GM12874 (cell line): Measurements from ENCODE around the gene TSPYL4.

ENCODE experiments used
- CTCF ChIP-seq: IDR thresholded peaks from 2 replicates; pipeline ENCODE4 v1.5.1; 2011; ENCODE audit warnings: low read depth, mild to moderate bottlenecking, control low read depth, low read length, moderate library complexity; ENCODE audit not compliant: insufficient read depth

The TSPYL4 gene

GRCh38 chr6:116221911-116222310, 32.0 kb downstream of the TSPYL4 start:
- TF ChIP-seq CTCF, result no peak

- TF ChIP-seq CTCF, result no peak
These were observed 32.8 kb downstream of the TSPYL4 start for GRCh38 chr6:116221067-116221466.

GRCh38 chr6:116218866-116219265, 35.0 kb downstream of the TSPYL4 start:
- TF ChIP-seq CTCF, result no peak

GRCh38 chr6:116218172-116218633, 35.7 kb downstream of the TSPYL4 start:
- TF ChIP-seq CTCF, result no peak

- TF ChIP-seq CTCF, result peak; percentile 32; the same call in 1 of the 2 replicates
These were observed 36.8 kb downstream of the TSPYL4 start for GRCh38 chr6:116217069-116217468.

GRCh38 chr6:116215414-116215813, 38.5 kb downstream of the TSPYL4 start:
- TF ChIP-seq CTCF, result no peak

- TF ChIP-seq CTCF, result no peak
These were observed 39.2 kb downstream of the TSPYL4 start for GRCh38 chr6:116214681-116215080.
